GM12864 (cell line): ENCODE results near the gene BCL11B.

ENCODE experiments used
- DNase-seq: peaks from one replicate; pipeline ENCODE4 v3.0.0-alpha.2; 2011; ENCODE audit warnings: low read depth
- H3K4me3 ChIP-seq: 2 replicates; pipeline ENCODE4 v1.5.1; 2011; ENCODE audit warnings: mild to moderate bottlenecking, low read depth, low read length, control low read depth
- CTCF ChIP-seq: IDR thresholded peaks from 2 replicates; pipeline ENCODE4 v1.5.1; 2011; ENCODE audit warnings: low read depth, mild to moderate bottlenecking, moderate library complexity, low read length, control low read depth, inconsistent platforms; ENCODE audit errors: missing control alignments

BCL11B gene

GRCh38 chr14:99280066-99280731 lies 8.2 kb upstream of the BCL11B start:
- H3K4me3 ChIP-seq: no peak overlapping the region
- no peak for TF ChIP-seq CTCF
- no peak for DNase-seq

- no peak for TF ChIP-seq CTCF
- H3K4me3 ChIP-seq: no peak overlapping the region
- no peak for DNase-seq
Measured at GRCh38 chr14:99278836-99279235, 6.8 kb upstream of the BCL11B start.

- no peak for TF ChIP-seq CTCF
- H3K4me3 ChIP-seq: no peak overlapping the region
Measured at GRCh38 chr14:99277530-99277929, 5.5 kb upstream of the BCL11B start.

GRCh38 chr14:99276482-99276881 lies 4.5 kb upstream of the BCL11B start:
- no peak for TF ChIP-seq CTCF
- no peak overlapping the region for H3K4me3 ChIP-seq
- DNase-seq: no peak

More at GRCh38 chr14:99277530-99277929, 5.5 kb upstream of the BCL11B start:
- no peak for DNase-seq

GRCh38 chr14:99275222-99275584 lies 3.2 kb upstream of the BCL11B start:
- DNase-seq: no peak
- no peak for TF ChIP-seq CTCF
- H3K4me3 ChIP-seq: no peak overlapping the region

GRCh38 chr14:99274346-99275221 lies 2.6 kb upstream of the BCL11B start:
- no peak for TF ChIP-seq CTCF
- no peak overlapping the region; the same call in 1 of the 2 replicates for H3K4me3 ChIP-seq
- DNase-seq: no peak
